HG02970 (cell line): ENCODE measurements around the gene MYO1C.

Experiments used
- ATAC-seq: cut with Tn5 transposase; IDR thresholded peaks from one replicate; pipeline ENCODE4 v1.9.1; 2021; ENCODE audit warnings: mild to moderate bottlenecking, moderate library complexity, moderate number of reproducible peaks; ENCODE audit not compliant: unreplicated experiment, low FRiP score

The MYO1C gene

DNA sequence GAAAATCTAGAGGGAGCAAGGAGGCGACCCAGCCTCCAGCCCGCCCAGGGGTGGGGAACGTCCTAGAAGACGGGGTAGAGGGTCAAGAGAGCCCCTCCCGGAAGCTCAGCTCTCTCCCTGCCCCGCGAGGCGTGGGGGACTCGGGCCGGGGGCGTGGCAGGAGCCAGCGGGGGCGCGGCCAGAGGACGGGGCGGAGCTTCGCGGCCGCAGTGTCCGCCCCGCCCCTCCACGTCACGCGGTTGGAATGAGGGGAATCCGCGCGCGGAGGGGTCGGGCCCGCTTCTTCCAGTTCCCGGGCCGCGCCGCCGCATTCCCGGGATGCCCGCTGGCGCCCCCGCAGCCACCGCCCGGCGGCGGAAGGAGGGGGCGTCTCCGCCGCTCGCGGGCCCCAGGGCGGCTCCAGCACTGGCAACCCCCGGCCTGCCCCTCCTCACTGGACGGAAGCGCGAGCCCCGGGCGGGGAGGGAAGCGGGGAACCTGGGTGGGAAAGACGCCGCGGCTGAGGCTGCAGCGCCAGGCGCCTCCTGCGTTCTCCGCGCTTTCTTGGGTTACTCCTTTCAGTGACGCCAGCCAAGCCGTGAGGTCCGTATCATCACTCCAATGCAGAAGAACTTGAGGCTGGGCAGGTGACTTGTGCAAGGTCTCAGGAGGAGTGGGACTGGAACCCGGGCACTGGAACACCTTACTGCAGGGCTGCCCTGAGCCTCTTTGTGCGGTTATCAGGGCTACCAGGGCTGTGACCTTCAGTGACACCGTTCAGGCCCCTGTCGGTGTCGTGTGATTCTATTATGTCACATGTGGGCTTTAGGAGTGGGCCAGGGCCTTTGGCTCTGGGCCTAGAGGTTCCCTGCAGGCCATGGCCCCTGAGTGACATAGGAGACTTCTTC is 4.3 kb downstream of the MYO1C start:
- peak; percentile 35 for ATAC-seq

GRCh38 chr17:1486802-1487695 is 5.4 kb downstream of the MYO1C start:
- no peak for ATAC-seq

DNA sequence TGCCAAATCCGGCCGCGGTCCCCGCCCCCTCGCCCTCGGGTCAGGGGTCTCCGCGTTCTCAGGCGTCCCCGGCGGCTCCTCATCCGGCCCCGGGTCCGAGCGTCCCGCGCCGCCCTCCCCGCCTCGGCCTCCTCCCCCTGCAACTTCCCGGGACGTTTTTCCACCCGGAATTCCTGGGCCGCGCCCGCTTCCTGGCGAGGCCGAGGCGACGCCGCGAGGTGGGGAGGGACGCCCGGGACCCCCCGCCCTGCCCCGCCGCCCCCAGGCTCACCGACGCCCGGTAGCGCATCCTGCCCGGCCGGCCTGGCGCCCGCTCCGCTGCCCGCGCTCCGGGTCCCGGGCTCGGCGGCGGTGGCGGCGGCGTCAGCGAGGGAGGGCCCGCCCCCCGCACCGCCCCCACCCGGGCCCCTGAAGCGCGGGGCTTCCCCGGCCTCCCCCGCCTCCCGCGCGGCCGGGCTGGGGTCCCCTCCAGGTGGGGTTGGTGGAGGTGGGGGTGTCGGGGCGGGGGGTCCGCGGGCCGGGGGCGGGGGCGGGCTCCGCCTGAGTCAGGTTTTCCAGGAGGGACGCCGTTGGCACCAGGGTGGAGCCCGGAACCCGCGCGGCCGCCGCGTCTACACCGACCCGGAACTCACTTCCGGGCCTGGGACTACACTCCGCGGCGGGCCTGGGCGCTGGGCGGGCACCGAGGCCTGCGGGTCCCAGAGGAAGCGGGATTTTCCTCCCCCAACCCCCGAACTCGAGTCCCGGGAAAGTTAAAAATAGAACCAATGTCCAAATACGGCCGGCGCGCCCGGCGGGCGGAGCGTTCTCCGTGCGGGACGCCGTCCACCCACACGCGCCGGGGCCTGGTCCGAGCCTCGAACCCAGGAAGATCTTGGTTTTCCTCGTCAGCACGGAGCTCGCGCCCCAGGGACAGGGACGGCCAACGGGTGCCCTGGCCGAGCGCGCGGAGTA is 6.8 kb downstream of the MYO1C start:
- peak; percentile 30 for ATAC-seq

DNA sequence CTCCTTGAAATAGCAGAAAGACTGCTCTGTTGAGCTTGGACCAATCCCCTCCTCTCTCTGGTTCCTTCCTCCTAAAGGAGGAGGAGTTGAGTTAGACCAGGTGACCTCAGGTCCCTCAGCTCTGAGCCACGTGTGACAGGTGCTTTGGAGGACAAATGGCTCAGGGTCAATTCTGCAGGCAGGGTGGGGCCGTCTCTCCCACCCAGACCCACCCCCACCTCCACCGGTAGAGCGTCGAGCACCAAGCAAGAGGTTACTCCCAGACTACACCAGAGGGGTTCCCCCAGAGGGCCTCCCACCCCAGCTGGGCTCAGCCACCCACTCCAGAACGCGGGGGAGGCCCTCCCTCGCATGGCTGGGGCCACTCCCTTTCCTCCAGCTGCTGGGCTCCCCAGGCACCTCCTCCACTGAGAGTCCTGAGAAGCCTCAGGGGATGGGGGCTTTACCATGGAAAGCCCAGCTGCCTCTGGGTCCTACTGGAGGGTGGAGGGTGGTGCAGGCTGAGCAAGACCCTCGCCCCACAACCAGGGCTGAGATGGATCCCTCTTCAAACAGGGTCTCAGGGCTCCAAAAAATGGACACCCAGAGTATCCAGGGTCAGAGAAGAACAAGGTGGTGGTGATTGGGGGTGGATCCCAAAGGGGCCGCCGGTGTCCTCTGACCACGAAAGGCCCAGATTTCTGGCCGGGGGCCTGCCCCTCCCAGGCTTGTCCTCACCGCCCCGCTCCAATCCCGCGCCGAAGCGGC is 7.6 kb downstream of the MYO1C start:
- peak; percentile 26 for ATAC-seq

- no peak for ATAC-seq
Measured at GRCh38 chr17:1484060-1484535, 8.4 kb downstream of the MYO1C start.

- no peak for ATAC-seq
Measured at GRCh38 chr17:1482680-1483079, 9.8 kb downstream of the MYO1C start.

- no peak for ATAC-seq
Measured at GRCh38 chr17:1481736-1482135, 10.8 kb downstream of the MYO1C start.

- no peak for ATAC-seq
Measured at GRCh38 chr17:1480747-1481465, 11.6 kb downstream of the MYO1C start.

- ATAC-seq = no peak
Measured at GRCh38 chr17:1478418-1478817, 14.1 kb downstream of the MYO1C start.

DNA sequence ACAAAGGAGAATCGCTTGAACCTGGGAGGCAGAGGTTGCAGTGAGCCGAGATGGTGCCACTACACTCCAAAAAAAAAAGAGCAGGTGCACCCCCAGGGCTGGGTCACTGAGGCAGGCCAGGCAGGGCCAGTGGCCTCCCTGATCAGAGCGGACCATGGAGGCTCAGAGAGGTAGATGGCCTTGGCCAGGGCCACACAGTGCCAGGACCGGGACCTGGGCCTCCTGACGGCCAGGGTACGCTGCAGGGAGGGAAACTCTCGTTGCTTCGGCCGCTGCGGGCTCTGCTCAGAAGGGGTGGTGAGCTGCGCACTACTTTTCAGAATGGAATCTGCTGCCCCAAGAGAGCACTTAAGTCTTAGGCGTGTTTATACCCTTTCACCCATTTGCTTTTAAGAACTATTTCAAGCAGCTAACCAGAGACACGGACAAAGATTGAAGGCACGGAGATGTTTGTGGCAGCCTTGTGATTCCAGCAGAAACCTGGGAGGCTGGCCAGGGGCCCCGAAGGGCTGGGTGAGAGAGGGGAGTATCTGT is 17.1 kb downstream of the MYO1C start:
- no peak for ATAC-seq

- ATAC-seq = peak; percentile 55
Measured at GRCh38 chr17:1474402-1475189, 17.9 kb downstream of the MYO1C start.

GRCh38 chr17:1473841-1474240 is 18.6 kb downstream of the MYO1C start:
- no peak for ATAC-seq

GRCh38 chr17:1473170-1473569 is 19.3 kb downstream of the MYO1C start:
- ATAC-seq = no peak

- no peak for ATAC-seq
Measured at GRCh38 chr17:1471911-1472821, 20.3 kb downstream of the MYO1C start.

GRCh38 chr17:1471490-1471889 is 21.0 kb downstream of the MYO1C start:
- no peak for ATAC-seq

- ATAC-seq = no peak
Measured at GRCh38 chr17:1470755-1471462, 21.6 kb downstream of the MYO1C start.
